Osteoblast (primary cell): Measurements from ENCODE around the gene VPS25. TPM values are rescaled to one million over a fixed set of nuclear protein-coding genes. Genes with fewer than 3 reads are reported as not detected.
A peak's percentile ranks its signal among the peaks of the same experiment; 100 is the strongest.

Source experiments
- DNase-seq: peaks from one replicate; pipeline ENCODE4 v3.0.0; 2011; ENCODE audit warnings: low spot score, mixed read lengths; ENCODE audit not compliant: insufficient read length; ENCODE audit errors: missing footprints
- H2AFZ ChIP-seq: 2 replicates; pipeline ENCODE4 v1.6.0; 2011; ENCODE audit warnings: mild to moderate bottlenecking, low read length
- H3K27ac ChIP-seq: 2 replicates; pipeline ENCODE4 v1.5.1; 2011; ENCODE audit warnings: mild to moderate bottlenecking, low read depth, low read length, moderate library complexity
- H3K27me3 ChIP-seq: 2 replicates; pipeline ENCODE4 v1.6.0; 2012; ENCODE audit warnings: mild to moderate bottlenecking, control low read depth, inconsistent platforms, low read length, moderate library complexity; ENCODE audit not compliant: insufficient read depth
- H3K36me3 ChIP-seq: 2 replicates; pipeline ENCODE4 v1.5.1; 2011; ENCODE audit warnings: mild to moderate bottlenecking, low read length, control low read depth, moderate library complexity; ENCODE audit not compliant: insufficient read depth
- H3K4me1 ChIP-seq: 2 replicates; pipeline ENCODE4 v1.5.1; 2011; ENCODE audit warnings: mild to moderate bottlenecking, low read length, control low read depth, moderate library complexity; ENCODE audit not compliant: insufficient read depth
- H3K4me2 ChIP-seq: 2 replicates; pipeline ENCODE4 v1.6.0; 2011; ENCODE audit warnings: mild to moderate bottlenecking, low read length; ENCODE audit not compliant: insufficient read depth
- H3K4me3 ChIP-seq: fragments of 200-600 bp; sonication (generic); 3 replicates; pipeline ENCODE4 v1.5.1; 2012; ENCODE audit warnings: mild to moderate bottlenecking, low read length, inconsistent platforms; ENCODE audit not compliant: insufficient read depth
- H3K79me2 ChIP-seq: 2 replicates; pipeline ENCODE4 v1.6.0; 2012; ENCODE audit warnings: mild to moderate bottlenecking, low read length, control low read depth, inconsistent platforms; ENCODE audit not compliant: insufficient read depth
- H3K9me3 ChIP-seq: 2 replicates; pipeline ENCODE4 v1.5.1; 2011; ENCODE audit warnings: low read depth, low read length, control low read depth
- H4K20me1 ChIP-seq: 2 replicates; pipeline ENCODE4 v1.6.0; 2012; ENCODE audit warnings: mild to moderate bottlenecking, low read length, control low read depth; ENCODE audit not compliant: insufficient read depth
- small RNA-seq: library from RNA; depleted of rRNA; stranded (forward); fragments of <200 nt; gene quantifications from one replicate; pipeline ENCODE3, GENCODE V24; 2012
- total RNA-seq: library from RNA; depleted of rRNA; stranded (reverse); fragments of >200 nt; gene quantifications from 2 replicates; pipeline ENCODE4 v1.2.3, GENCODE V29; 2012
- TF ChIP-seq, protein P1 (sequence below): IDR thresholded peaks from 2 replicates; pipeline ENCODE4 v1.5.1; 2011; ENCODE audit warnings: mild to moderate bottlenecking, low read depth, low read length, moderate library complexity; ENCODE audit errors: extremely low read depth

VPS25 gene
- total RNA-seq, 1 donor: 46.7 TPM

DNA sequence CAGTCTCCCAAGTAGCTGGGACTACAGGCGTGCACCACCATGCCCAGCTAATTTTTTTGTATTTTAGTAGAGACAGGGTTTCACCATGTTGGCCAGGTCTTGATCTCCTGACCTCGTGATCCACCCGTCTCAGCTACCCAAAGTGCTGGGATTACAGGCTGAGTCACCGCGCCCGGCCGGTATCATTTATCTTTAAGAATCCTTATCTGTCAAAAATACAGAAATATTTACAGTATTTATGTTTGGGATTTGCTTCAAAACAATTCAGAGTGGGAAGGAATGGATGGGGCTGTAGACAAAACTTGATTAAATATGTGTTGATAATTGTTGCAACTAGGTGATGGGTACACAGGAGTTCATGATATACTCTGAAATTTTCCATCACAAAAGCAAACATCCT lies 47.9 kb downstream of the VPS25 start:
- peaks cover 44% of the 10 kb centered on the region for H3K36me3 ChIP-seq
- no peak for DNase-seq
- no peaks in the 10 kb centered on the region for H4K20me1 ChIP-seq
- H3K27ac ChIP-seq: no peak overlapping the region
- no peaks in the 10 kb centered on the region for H3K9me3 ChIP-seq
- no peak overlapping the region for H3K4me2 ChIP-seq
- no peak overlapping the region for H2AFZ ChIP-seq
- H3K4me1 ChIP-seq: peaks cover 32% of the 10 kb centered on the region
- no peak overlapping the region for H3K4me3 ChIP-seq
- peaks cover 31% of the 10 kb centered on the region for H3K79me2 ChIP-seq
- TF ChIP-seq, protein P1, sequence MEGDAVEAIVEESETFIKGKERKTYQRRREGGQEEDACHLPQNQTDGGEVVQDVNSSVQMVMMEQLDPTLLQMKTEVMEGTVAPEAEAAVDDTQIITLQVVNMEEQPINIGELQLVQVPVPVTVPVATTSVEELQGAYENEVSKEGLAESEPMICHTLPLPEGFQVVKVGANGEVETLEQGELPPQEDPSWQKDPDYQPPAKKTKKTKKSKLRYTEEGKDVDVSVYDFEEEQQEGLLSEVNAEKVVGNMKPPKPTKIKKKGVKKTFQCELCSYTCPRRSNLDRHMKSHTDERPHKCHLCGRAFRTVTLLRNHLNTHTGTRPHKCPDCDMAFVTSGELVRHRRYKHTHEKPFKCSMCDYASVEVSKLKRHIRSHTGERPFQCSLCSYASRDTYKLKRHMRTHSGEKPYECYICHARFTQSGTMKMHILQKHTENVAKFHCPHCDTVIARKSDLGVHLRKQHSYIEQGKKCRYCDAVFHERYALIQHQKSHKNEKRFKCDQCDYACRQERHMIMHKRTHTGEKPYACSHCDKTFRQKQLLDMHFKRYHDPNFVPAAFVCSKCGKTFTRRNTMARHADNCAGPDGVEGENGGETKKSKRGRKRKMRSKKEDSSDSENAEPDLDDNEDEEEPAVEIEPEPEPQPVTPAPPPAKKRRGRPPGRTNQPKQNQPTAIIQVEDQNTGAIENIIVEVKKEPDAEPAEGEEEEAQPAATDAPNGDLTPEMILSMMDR: no peak
- no peaks in the 10 kb centered on the region for H3K27me3 ChIP-seq

DNA sequence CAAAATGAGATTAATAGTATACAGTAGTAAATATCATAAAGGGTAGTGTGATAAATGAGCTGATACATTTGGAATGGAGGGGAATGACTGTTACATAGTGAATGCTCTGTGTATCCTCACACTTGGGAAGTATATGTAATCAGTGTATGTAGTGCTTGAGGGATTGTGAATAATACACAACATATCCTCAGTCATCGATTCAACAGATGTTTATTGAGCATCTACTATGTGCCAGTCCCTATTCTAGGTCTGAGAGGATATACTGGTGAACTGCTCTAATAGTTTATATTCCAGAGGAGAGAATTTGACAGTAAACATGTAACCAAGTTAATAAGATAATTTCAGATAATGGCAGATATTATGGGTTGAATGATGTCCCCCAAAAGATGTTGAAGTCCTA lies 54.2 kb downstream of the VPS25 start:
- Histone ChIP-seq H3K27me3 (no peaks in the 10 kb centered on the region), H3K4me3 (no peak overlapping the region), H3K79me2 (peaks cover 16% of the 10 kb centered on the region), H3K9me3 (no peaks in the 10 kb centered on the region), H4K20me1 (no peaks in the 10 kb centered on the region), H3K27ac (no peak overlapping the region), H3K4me2 (no peak overlapping the region), H3K4me1 (peaks cover 11% of the 10 kb centered on the region), H3K36me3 (no peaks in the 10 kb centered on the region), H2AFZ (no peak overlapping the region)
- peak; percentile 9 for DNase-seq
- TF ChIP-seq, protein P1: no peak

Small RNA genes lying within 50 kb of the gene (small RNA-seq; reads per million reads assigned to genes)
- gene HMGN2P15: not detected
- not detected for gene MIR6781

Other genes starting within 250 kb of the VPS25 start
- gene NAGLU, start 237.2 kb upstream of the VPS25 start, total RNA-seq: 91.6 and 99.0 TPM in 2 replicates
- gene HSD17B1, start 220.5 kb upstream of the VPS25 start, total RNA-seq: 1.1 and 1.5 TPM in 2 replicates
- gene COASY, start 211.3 kb upstream of the VPS25 start, total RNA-seq: 13.0 and 13.4 TPM in 2 replicates
- gene MLX, start 206.3 kb upstream of the VPS25 start, total RNA-seq: 43.4 and 44.8 TPM in 2 replicates
- gene PSMC3IP, start 195.7 kb upstream of the VPS25 start, total RNA-seq: 1.8 TPM in 2 replicates
- gene RETREG3, start 164.1 kb upstream of the VPS25 start, total RNA-seq: 81.0 and 90.1 TPM in 2 replicates
- gene TUBG1, start 163.8 kb upstream of the VPS25 start, total RNA-seq: 19.2 and 20.3 TPM in 2 replicates
- 13.8 TPM in 2 replicates for gene TUBG2, start 114.2 kb upstream of the VPS25 start, total RNA-seq
- gene PLEKHH3, start 96.5 kb upstream of the VPS25 start, total RNA-seq: 14.7 and 19.9 TPM in 2 replicates
- 0.59 and 2.2 TPM in 2 replicates for gene CCR10, start 91.6 kb upstream of the VPS25 start, total RNA-seq
- gene CNTNAP1, start 90.9 kb upstream of the VPS25 start, total RNA-seq: 18.6 and 19.2 TPM in 2 replicates
- 30.8 and 31.8 TPM in 2 replicates for gene EZH1, start 28.4 kb upstream of the VPS25 start, total RNA-seq
- gene RAMP2, start 12.2 kb upstream of the VPS25 start, total RNA-seq: not detected in 2 replicates
- gene WNK4, start 7.2 kb downstream of the VPS25 start, total RNA-seq: under 0.01 TPM in 1 of 2 replicates, not detected in the other
- 44.2 and 47.4 TPM in 2 replicates for gene COA3, start 25.3 kb downstream of the VPS25 start, total RNA-seq
- gene CNTD1, start 25.4 kb downstream of the VPS25 start, total RNA-seq: 0.88 TPM in 1 of 2 replicates, not detected in the other
- 94.8 and 104 TPM in 2 replicates for gene BECN1, start 50.8 kb downstream of the VPS25 start, total RNA-seq
- gene PSME3, start 59.9 kb downstream of the VPS25 start, total RNA-seq: 79.9 and 81.1 TPM in 2 replicates
- 0.72 and 0.88 TPM in 2 replicates for gene AOC2, start 71.1 kb downstream of the VPS25 start, total RNA-seq
- gene AOC3, start 77.8 kb downstream of the VPS25 start, total RNA-seq: under 0.01 TPM in 1 of 2 replicates, not detected in the other
- gene G6PC1, start 127.3 kb downstream of the VPS25 start, total RNA-seq: not detected in 2 replicates
- gene AARSD1, start 191.0 kb downstream of the VPS25 start, total RNA-seq: 14.1 and 16.2 TPM in 2 replicates
- under 0.01 and 0.29 TPM in 2 replicates for gene PTGES3L, start 206.6 kb downstream of the VPS25 start, total RNA-seq
- gene RUNDC1, start 207.1 kb downstream of the VPS25 start, total RNA-seq: 8.8 and 10.1 TPM in 2 replicates
- 878 and 1,256 TPM in 2 replicates for gene RPL27, start 225.0 kb downstream of the VPS25 start, total RNA-seq
- gene IFI35, start 233.3 kb downstream of the VPS25 start, total RNA-seq: 28.6 and 45.2 TPM in 2 replicates
- 441 and 449 TPM in 2 replicates for gene VAT1, start 248.9 kb downstream of the VPS25 start, total RNA-seq